A549 (cell line): ENCODE data around the gene FCHO2.

Source experiments
- CBX2 ChIP-seq: fragments of 200-600 bp; sonication (generic); IDR thresholded peaks from 2 replicates; pipeline ENCODE4 v1.6.1; 2016; ENCODE audit warnings: low read depth, mild to moderate bottlenecking, borderline replicate concordance
- CHD2 ChIP-seq: fragments of 150-350 bp; IDR thresholded peaks from 2 replicates; pipeline ENCODE4 v1.6.1; 2014; ENCODE audit warnings: low read length; ENCODE audit not compliant: partially characterized antibody
- EP300 ChIP-seq, 2 experiments: fragments of >200 bp; sonication (Bioruptor Twin); formaldehyde crosslinking; IDR thresholded peaks; 2 replicates in 1 of 2; 3 replicates in 1 of 2; pipeline ENCODE4 v1.6.1; 2016 to 2017
- MYC ChIP-seq: IDR thresholded peaks from 2 replicates; pipeline ENCODE4 v1.6.1; 2012; ENCODE audit warnings: mild to moderate bottlenecking, inconsistent platforms, low read length, improper control_type of control experiment, borderline replicate concordance
- POLR2A ChIP-seq: IDR thresholded peaks from 2 replicates; pipeline ENCODE4 v1.6.1; 2012; ENCODE audit warnings: mild to moderate bottlenecking, low read length
- TF ChIP-seq, protein P1 (sequence below): fragments of >200 bp; sonication (Bioruptor Twin); formaldehyde crosslinking; IDR thresholded peaks from 3 replicates; pipeline ENCODE4 v1.5.1; 2016

DNA sequence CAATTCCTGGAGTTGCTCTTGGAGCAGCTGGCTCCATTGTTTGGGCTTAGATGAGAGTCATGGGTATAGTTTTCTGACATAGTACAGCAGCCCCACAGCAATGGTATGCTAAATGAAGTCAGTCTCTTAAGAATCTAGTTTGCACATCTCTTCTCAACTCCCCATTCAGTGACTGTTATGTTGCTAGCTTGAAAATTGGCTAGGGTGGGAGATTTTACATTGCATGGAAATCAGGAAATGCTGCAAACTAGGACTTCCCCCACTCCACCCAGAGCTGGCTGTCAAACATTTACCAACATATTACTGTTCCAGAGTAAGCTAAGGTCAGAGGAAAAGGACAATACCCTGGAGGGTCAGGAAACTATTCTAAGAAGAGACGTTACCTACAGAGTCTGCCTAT lies 17.6 kb upstream of the FCHO2 start:
- TF ChIP-seq CBX2 = no peak
- no peak for TF ChIP-seq CHD2
- no peak for TF ChIP-seq MYC
- TF ChIP-seq, protein P1, sequence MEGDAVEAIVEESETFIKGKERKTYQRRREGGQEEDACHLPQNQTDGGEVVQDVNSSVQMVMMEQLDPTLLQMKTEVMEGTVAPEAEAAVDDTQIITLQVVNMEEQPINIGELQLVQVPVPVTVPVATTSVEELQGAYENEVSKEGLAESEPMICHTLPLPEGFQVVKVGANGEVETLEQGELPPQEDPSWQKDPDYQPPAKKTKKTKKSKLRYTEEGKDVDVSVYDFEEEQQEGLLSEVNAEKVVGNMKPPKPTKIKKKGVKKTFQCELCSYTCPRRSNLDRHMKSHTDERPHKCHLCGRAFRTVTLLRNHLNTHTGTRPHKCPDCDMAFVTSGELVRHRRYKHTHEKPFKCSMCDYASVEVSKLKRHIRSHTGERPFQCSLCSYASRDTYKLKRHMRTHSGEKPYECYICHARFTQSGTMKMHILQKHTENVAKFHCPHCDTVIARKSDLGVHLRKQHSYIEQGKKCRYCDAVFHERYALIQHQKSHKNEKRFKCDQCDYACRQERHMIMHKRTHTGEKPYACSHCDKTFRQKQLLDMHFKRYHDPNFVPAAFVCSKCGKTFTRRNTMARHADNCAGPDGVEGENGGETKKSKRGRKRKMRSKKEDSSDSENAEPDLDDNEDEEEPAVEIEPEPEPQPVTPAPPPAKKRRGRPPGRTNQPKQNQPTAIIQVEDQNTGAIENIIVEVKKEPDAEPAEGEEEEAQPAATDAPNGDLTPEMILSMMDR = no peak
- no peak for TF ChIP-seq POLR2A
- TF ChIP-seq EP300 (IDR thresholded peaks at IDR 0.05) = no peak
